Neural progenitor cell (in vitro differentiated cells): ENCODE measurements around the gene PSMC3IP.
"Not testable (repeated sequence)": the region's sequence is repeated elsewhere in the genome, so short reads cannot be mapped to it uniquely, and the experiment has no call there.

Experiments used
- CTCF ChIP-seq: fragments of 200-600 bp; sonication (generic); IDR thresholded peaks from 2 replicates; pipeline ENCODE4 v1.5.1; 2017; ENCODE audit warnings: antibody characterized with exemption, mild to moderate bottlenecking
- EZH2 ChIP-seq: fragments of 200-600 bp; sonication (generic); IDR thresholded peaks from 2 replicates; pipeline ENCODE4 v1.6.1; 2017; ENCODE audit warnings: antibody characterized with exemption, mild to moderate bottlenecking, moderate library complexity
- EZH2phosphoT487 ChIP-seq: fragments of 200-600 bp; sonication (generic); IDR thresholded peaks from 2 replicates; pipeline ENCODE4 v1.6.1; 2017; ENCODE audit warnings: antibody characterized with exemption

DNA sequence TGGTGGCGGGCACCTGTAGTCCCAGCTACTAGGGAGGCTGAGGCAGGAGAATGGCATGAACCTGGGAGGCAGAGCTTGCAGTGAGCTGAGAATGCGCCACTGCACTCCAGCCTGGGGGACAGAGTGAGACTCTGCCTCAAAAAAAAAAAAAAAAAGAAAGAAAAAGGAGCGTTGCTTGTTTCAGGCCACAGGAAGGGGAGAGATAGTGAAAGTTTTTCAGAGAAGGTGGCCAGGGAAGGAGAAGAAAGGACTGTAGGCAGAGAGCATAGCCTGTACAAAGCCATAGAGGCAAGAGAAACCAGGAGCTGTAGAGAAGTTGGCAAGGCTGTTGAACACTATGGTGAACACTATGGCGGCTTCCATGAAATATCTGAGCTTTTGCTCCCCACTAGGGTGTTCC lies 37.0 kb downstream of the PSMC3IP start:
- TF ChIP-seq CTCF, EZH2phosphoT487, EZH2: not testable (repeated sequence)
